Activated CD4-positive, alpha-beta T cell treated with anti-CD3 and anti-CD28 coated beads for 36 hours (primary cell): Measurements from ENCODE around the gene SLC66A2. TPM values are rescaled to one million over a fixed set of nuclear protein-coding genes. Genes with fewer than 3 reads are reported as not detected.

Experiments used
- ATAC-seq: fragments of 200-7000 bp; cut with Tn5 transposase; one replicate; pipeline ENCODE4 v1.10.0; 2021; ENCODE audit warnings: mild to moderate bottlenecking, moderate library complexity
- CTCF ChIA-PET: fragments of 350-600 bp; sonication (Branson Sonifier 250); formaldehyde crosslinking; loops from one replicate; lab custom pipeline; 2021; ENCODE audit warnings: antibody characterized with exemption; lab: Charles Lee
- POLR2A ChIA-PET: fragments of 350-600 bp; sonication (Branson Sonifier 250); formaldehyde crosslinking; loops from one replicate; lab custom pipeline; 2021; ENCODE audit warnings: antibody characterized with exemption, inconsistent platforms; lab: Charles Lee
- DNase-seq: peaks from one replicate; pipeline ENCODE4 v3.0.0-alpha.2; 2020
- H3K27ac Mint-ChIP-seq: one replicate; pipeline ENCODE4 v1.8.0; 2021; ENCODE audit warnings: mixed read lengths
- H3K27me3 Mint-ChIP-seq: one replicate; pipeline ENCODE4 v1.8.0; 2021; ENCODE audit warnings: mixed read lengths
- H3K36me3 Mint-ChIP-seq: one replicate; pipeline ENCODE4 v1.8.0; 2021; ENCODE audit warnings: low read depth, mixed read lengths
- H3K4me1 Mint-ChIP-seq: one replicate; pipeline ENCODE4 v1.8.0; 2021; ENCODE audit warnings: mixed read lengths
- H3K4me3 Mint-ChIP-seq: one replicate; pipeline ENCODE4 v1.8.0; 2021; ENCODE audit warnings: mild to moderate bottlenecking, moderate library complexity, mixed read lengths
- H3K9me3 Mint-ChIP-seq: one replicate; pipeline ENCODE4 v1.8.0; 2021; ENCODE audit warnings: low read depth, mixed read lengths
- intact Hi-C, 2 experiments: fragments of 100-400 bp; cut with DNase I in 1 of 2; cut with micrococcal nuclease in 1 of 2; formaldehyde crosslinking; loops; one replicate each; pipeline versions ENCODE4 v1.14.2 to v1.15.1; 2022 to 2024; cut with DNase I, micrococcal nuclease
- total RNA-seq, 2 experiments: library from RNA; stranded (reverse); gene quantifications; one replicate each; pipeline ENCODE4 v1.2.3, GENCODE V29; 2021

Gene SLC66A2
- total RNA-seq, 2 experiments from 2014 or later, result 23.4 to 28.5 TPM

GRCh38 chr18:79924814-79925731 is 26.4 kb downstream of the SLC66A2 start:
- no peak for DNase-seq
- H3K9me3 Mint-ChIP-seq, result peaks cover 14% of the 10 kb centered on the region
- no peak overlapping the region for H3K27ac Mint-ChIP-seq
- ChIA-PET CTCF (no interaction called here), POLR2A (no interaction called here)
- H3K4me1 Mint-ChIP-seq, result no peaks in the 10 kb centered on the region
- peaks cover 42% of the 10 kb centered on the region for H3K36me3 Mint-ChIP-seq
- intact Hi-C loops, result no loop called here
- no peak overlapping the region for H3K4me3 Mint-ChIP-seq
- no peaks in the 10 kb centered on the region for H3K27me3 Mint-ChIP-seq
- no peak for ATAC-seq

- ChIA-PET CTCF (no interaction called here), POLR2A (no interaction called here)
- peaks cover 34% of the 10 kb centered on the region for H3K36me3 Mint-ChIP-seq
- peaks cover 4% of the 10 kb centered on the region for H3K9me3 Mint-ChIP-seq
- no peak overlapping the region for H3K4me3 Mint-ChIP-seq
- ATAC-seq (no peak), DNase-seq (no peak)
- H3K27me3 Mint-ChIP-seq, result no peaks in the 10 kb centered on the region
- intact Hi-C loops, result no loop called here
- no peaks in the 10 kb centered on the region for H3K4me1 Mint-ChIP-seq
- no peak overlapping the region for H3K27ac Mint-ChIP-seq
Observed at GRCh38 chr18:79923896-79924585, 27.4 kb downstream of the SLC66A2 start.

GRCh38 chr18:79922971-79923411 is 28.5 kb downstream of the SLC66A2 start:
- Mint-ChIP-seq H3K27me3 (no peaks in the 10 kb centered on the region), H3K9me3 (no peaks in the 10 kb centered on the region), H3K36me3 (peaks cover 24% of the 10 kb centered on the region), H3K4me3 (no peak overlapping the region), H3K27ac (no peak overlapping the region), H3K4me1 (no peaks in the 10 kb centered on the region)
- no peak for ATAC-seq
- ChIA-PET CTCF (no interaction called here), POLR2A (no interaction called here)
- DNase-seq, result no peak
- intact Hi-C loops, result no loop called here

- ChIA-PET CTCF (no interaction called here), POLR2A (no interaction called here)
- no peak for DNase-seq
- Mint-ChIP-seq H3K36me3 (peaks cover 22% of the 10 kb centered on the region), H3K4me1 (no peaks in the 10 kb centered on the region), H3K27me3 (no peaks in the 10 kb centered on the region), H3K9me3 (no peaks in the 10 kb centered on the region), H3K4me3 (no peak overlapping the region), H3K27ac (no peak overlapping the region)
- ATAC-seq, result no peak
- intact Hi-C loops, result no loop called here
Observed at GRCh38 chr18:79921984-79922965, 29.2 kb downstream of the SLC66A2 start.

DNA sequence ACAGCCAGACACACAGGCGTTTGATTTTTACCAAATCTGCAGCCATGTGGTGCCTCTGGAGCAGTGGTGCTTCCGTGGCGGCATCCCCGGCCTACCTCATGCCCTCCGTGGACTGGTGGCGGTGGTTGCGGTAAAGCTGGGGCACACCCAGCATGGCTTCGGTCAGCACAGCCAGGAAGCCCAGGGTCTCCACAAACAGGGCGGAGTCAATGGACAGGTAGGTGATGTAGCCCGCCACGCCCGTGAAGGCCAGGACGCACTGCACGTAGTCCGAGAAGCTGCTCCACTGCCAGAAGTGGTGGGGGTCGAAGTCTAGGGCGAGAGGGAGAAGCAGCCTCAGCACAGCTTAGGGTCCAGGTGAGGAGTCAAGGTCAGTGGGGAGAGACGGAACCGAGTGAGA is 32.4 kb downstream of the SLC66A2 start:
- Mint-ChIP-seq H3K27me3 (no peaks in the 10 kb centered on the region), H3K9me3 (no peaks in the 10 kb centered on the region), H3K4me3 (no peak overlapping the region), H3K36me3 (peaks cover 29% of the 10 kb centered on the region), H3K4me1 (peaks cover 8% of the 10 kb centered on the region), H3K27ac (peak overlapping the region; percentile 31)
- intact Hi-C loops, result no loop called here
- ChIA-PET CTCF (no interaction called here), POLR2A (no interaction called here)
- ATAC-seq (no peak), DNase-seq (no peak)

DNA sequence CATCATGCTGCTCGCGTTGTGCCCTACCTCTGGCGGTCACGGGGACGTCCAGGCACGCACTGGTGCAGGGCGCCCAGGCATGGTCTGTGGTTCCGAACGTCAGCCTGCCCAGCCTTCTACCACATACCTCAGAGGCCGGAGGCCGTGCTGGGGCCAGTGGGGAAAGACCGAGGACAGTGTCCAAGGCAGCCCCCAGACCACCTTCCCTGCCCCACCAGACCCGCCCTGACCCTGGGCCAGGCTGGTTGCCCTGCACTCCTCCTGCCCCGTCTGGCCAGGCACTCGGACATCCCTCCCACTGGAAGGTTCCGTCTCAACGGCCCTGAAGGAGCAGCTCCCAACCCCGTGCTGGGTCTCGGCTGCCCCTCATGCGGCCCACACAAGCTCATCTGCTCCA is 32.8 kb downstream of the SLC66A2 start:
- DNase-seq (no peak), ATAC-seq (no peak)
- intact Hi-C loops, result no loop called here
- ChIA-PET POLR2A (no interaction called here), CTCF (no interaction called here)
- Mint-ChIP-seq H3K4me3 (no peak overlapping the region), H3K27ac (no peak overlapping the region), H3K36me3 (peaks cover 28% of the 10 kb centered on the region), H3K9me3 (no peaks in the 10 kb centered on the region), H3K27me3 (no peaks in the 10 kb centered on the region), H3K4me1 (peaks cover 10% of the 10 kb centered on the region)

DNA sequence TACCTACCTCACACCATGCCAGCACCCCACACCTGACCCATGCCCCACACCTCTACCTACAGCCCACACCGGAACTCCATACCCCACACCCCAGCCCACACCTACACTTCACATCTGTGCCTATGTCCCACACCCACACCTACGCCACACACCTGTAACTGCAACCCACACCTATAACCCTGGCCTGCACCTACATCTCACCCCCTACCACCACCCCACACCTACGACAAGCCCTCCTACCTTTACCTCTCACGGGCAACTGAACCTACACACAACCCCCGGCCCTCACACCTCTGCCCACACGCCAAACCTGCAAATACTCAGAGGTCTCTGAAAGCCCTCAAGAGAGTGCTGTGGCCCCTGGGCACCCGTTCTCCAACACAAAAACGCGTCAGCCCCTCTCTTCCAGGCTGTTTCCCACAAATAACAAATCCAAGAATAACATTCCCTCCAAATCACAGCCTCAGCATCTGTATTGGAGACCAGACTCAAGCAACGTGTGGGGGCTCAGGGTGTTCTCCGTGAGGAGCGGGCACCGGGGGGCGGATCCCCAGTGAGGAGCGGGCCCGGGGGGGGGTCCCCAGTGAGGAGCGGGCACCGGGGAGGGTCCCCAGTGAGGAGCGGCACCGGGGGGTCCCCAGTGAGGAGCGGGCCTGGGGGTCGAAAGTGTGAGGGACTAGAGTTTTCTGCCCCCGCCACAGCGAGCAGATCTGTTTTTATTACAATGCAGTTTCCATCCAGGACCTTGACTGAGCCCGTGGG is 33.4 kb downstream of the SLC66A2 start:
- Mint-ChIP-seq H3K27ac (no peak overlapping the region), H3K4me1 (peaks cover 16% of the 10 kb centered on the region), H3K4me3 (no peak overlapping the region), H3K36me3 (peaks cover 31% of the 10 kb centered on the region), H3K27me3 (no peaks in the 10 kb centered on the region), H3K9me3 (no peaks in the 10 kb centered on the region)
- ATAC-seq (no peak), DNase-seq (no peak)
- ChIA-PET POLR2A (no interaction called here), CTCF (no interaction called here)
- intact Hi-C loops, result no loop called here

DNA sequence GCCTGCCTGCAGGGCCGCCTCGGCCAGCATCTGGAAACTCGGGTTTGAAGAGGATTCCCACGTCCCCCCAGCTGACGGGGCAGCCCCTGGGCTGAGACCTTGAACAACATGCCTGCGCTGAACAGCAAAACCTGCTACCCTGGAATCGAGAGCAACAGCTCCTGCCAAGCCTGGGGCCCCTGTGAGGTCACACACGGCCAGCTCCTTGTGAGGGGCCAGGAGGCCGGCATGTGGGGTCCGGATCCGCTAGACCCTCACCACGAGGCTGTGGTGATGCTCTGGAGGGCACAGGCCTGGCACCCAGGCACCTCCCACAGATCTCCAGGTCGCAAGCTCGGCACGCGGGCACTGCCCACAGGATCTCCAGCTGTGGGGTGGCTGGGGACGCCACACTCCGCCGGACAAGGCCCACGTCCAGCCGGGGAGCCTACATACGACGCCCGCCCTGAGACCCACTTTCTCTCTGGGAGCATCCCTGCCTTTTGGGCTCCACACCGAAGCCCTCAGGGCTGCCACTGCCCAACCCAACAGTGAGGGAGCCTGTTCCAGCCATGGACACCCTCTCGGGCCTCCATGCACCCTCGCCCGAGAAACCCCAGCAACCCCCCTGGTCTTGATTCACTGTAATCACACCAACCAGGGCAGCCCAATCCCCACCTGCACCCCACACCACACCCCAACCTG is 34.1 kb downstream of the SLC66A2 start:
- no peaks in the 10 kb centered on the region for H3K27me3 Mint-ChIP-seq
- ChIA-PET CTCF (interaction anchor here (0.7 kb wide), 1 partner anchor 79 kb away, joined by 3 read pairs; no protein-coding TSS in a partner anchor), POLR2A (no interaction called here)
- no peak overlapping the region for H3K4me3 Mint-ChIP-seq
- DNase-seq, result no peak
- H3K4me1 Mint-ChIP-seq, result peaks cover 23% of the 10 kb centered on the region
- intact Hi-C loops, result no loop called here
- peaks cover 32% of the 10 kb centered on the region for H3K36me3 Mint-ChIP-seq
- no peak for ATAC-seq
- no peak overlapping the region for H3K27ac Mint-ChIP-seq
- H3K9me3 Mint-ChIP-seq, result no peaks in the 10 kb centered on the region

GRCh38 chr18:79916546-79917168 is 34.8 kb downstream of the SLC66A2 start:
- ChIA-PET POLR2A (no interaction called here), CTCF (interaction anchor here (0.7 kb wide), 1 partner anchor 80 kb away, joined by 3 read pairs; no protein-coding TSS in a partner anchor)
- Mint-ChIP-seq H3K4me3 (no peak overlapping the region), H3K9me3 (no peaks in the 10 kb centered on the region), H3K27ac (no peak overlapping the region), H3K36me3 (peaks cover 32% of the 10 kb centered on the region), H3K27me3 (no peaks in the 10 kb centered on the region), H3K4me1 (peaks cover 26% of the 10 kb centered on the region)
- intact Hi-C loops, result no loop called here
- DNase-seq (no peak), ATAC-seq (no peak)

GRCh38 chr18:79916128-79916494 is 35.3 kb downstream of the SLC66A2 start:
- CTCF ChIA-PET, result no interaction called here
- peaks cover 26% of the 10 kb centered on the region for H3K4me1 Mint-ChIP-seq
- peaks cover 32% of the 10 kb centered on the region for H3K36me3 Mint-ChIP-seq
- DNase-seq (no peak), ATAC-seq (no peak)
- POLR2A ChIA-PET, result no interaction called here
- H3K4me3 Mint-ChIP-seq, result no peak overlapping the region
- no peaks in the 10 kb centered on the region for H3K27me3 Mint-ChIP-seq
- no peak overlapping the region for H3K27ac Mint-ChIP-seq
- intact Hi-C loops, result no loop called here
- no peaks in the 10 kb centered on the region for H3K9me3 Mint-ChIP-seq
